ENCODE measurements around the gene GNAT3.

Gene GNAT3

DNA sequence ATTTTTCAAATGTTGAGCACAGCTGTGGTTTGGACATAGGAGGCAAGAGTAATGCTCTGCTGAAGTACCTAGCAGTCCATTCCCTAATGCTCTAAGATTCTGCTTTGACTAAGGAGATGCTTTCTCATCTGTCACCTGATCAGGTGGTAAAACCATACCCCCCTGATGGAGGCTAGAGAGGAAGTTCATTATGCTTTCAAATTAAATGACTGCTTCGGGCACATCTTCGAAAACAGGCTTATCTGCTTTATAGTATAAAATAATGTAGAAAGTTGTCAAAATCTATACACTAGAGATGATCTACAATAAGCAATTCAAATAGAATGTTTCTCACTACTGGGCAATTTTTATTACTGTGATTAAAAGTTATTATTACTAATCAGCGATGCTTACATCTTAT, at the start of gene GNAT3:
Gene GNAT3 (minus strand): TSS at position 101 of the 400 bp plus-strand sequence. CDS start 138 bp downstream, outside the sequence.
- DNase-seq: no peak

DNA sequence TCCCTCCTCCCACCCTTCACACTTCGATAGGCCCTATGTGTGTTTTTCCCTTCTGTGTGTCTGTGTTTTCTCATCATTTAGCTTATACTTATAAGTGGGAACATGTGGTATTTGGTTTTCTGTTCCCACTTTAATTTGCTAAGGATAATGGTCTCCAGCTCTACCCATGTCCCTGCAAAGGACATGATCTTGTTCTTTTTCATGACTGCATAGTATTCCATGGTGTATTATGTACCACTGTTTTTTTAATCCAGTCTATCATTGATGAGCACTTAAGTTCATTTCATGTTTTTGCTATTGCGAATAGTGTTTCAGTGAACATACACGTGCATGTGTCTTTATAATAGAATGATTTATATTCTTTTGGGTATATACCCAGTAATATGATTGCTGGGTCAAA, 46.3 kb upstream of the GNAT3 start:
- no peak for DNase-seq

DNA sequence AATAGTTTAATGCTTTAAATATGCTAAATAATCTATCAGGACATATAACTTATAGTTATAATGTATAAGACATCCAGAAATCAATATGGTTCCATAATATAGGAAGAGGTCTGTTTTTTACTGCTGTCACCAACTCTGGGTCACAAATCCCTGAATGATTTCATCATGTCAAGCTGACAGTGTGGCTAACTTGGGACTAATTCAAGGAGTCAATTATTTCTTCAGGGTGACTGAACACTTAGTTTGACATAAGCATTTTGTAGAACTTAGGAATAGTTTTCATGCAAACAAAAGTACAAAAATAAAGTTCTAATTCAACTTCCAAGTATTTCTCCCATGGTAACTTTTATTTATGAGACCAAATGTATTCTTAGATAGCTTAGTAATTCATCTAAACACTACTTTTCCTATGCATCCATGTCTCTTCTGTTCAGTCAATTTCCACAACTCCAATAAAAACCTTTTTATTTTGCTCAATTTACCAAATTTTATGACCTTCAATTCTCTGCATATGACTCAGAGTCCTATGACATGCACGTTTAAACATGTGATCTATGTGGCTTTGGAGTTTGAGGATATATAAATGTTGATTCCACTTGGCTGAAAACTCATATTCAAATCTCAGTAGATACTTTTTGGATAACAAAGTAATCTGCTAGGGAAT, 40.3 kb upstream of the GNAT3 start:
- no peak for DNase-seq

DNA sequence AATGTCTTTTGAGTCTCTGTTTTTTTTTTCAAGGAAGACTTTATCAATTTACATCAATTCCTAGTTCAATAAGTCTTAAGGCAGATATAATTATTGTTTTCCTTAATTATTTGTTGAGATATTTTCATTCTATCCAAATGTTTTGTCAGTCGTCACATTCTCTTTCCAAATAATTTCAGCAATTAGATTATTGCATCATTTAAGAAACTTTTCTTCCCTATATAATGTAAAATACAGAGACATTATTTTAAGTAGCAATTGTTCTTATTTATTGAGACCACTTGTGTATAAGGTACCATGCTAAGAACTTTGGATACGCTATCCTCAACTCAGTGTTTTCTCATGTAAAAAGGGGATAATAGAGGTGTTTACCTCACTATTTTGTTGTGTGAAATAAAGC, 38.1 kb upstream of the GNAT3 start:
- no peak for DNase-seq

DNA sequence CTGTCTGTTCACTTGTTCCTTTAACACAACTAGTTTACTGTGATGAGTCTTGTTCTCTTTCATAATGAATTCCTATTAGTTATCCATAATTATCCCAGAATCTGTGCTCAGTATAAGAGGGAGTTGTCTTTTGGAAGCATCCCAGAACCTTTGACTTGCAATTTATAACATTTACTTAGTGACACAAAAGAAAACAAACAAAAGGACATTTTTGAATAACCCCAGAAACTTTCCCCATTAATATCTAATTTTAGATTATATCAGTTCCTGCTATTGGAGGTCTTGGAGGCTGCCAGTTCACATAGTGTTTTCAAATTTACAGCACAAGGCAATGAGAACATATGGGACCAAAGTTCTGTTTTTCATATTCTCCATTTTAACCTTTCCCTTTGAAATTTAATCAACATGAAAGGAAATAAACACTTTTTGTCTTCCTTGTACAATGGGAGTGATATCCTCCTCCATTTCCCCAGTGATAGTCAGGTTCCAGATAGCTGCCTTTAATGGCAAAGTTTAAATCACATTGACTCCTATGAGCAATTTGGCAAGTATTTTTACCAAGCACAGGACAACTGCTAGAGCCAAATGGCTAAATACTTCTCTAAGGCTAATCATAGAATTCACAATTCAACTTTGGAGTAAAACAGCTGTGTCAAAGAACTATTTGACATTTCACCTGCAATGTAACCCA, 37.1 kb upstream of the GNAT3 start:
- no peak for DNase-seq

DNA sequence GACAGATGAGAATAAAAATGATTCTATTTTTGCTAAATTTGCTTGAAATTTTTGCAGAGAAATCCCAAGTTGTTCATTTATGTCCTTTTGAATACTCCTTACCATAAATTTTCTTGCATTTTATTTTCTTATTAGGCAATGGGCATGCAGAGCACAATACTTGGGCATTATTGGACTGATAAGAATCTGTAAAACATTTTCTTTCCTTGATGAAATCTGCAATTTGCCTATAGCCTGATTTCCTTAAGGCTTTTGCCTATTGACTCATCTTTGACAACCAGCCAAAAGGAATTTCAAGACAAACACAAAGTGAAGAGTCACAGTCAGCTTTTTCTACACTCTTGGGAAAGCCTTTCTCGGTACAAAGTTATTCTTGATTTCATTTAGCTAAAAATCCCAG, 30.5 kb upstream of the GNAT3 start:
- no peak for DNase-seq

DNA sequence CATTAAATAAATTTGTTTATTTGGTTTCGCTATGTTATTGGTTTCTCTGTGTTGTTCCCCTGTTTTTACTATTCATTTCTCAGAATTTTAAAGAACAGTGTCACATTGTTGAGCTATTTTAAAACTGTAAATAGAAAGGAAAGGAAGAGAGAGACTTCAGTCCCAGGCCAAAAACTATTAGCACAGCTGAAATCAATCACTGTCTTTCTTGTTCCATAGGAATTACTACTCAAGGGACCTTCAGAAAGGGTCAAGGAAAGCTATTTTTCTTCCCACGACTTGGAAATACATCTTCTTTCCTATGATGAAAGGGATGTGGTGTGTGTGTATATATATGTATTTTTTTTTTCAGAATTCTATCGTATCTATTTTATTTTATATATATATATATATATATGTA, 29.0 kb upstream of the GNAT3 start:
- DNase-seq: no peak

DNA sequence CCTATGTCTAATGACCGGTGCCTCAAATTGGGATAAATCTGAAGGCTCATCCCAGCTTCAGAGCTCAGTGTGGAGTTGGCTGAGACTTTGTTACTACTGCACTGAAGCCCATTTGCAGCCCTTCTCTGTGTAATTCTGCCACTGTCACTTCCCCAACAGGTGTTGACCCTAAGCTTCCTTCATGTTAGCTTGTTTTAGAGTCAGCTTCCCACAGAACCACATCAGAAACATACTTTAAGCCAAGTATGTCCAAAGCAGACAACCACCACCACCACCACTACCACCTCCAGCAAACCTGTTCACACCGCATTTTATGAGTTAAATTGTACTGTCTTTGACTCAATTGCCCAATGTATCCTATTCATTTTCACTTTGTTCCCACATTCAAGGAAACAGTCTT, 25.2 kb upstream of the GNAT3 start:
- no peak for DNase-seq

DNA sequence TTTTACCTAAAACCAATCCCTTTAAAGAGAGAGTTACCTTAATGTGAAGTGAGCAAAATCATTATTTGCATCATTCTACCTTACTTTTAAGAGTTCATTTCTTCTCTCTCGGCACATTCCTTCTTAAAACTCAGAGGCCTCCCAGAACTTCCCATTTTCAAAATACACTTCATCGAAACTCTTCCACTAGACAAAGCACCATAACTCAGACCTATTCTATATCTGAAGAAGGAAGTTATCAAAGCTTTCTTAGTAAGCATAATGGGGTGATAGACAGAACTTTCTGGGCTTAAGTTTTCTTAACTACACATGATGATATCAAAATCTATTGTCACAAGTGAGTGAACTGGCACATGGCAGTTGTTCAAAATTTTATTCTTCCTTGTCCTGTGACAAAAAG, 24.6 kb upstream of the GNAT3 start:
- DNase-seq: no peak

DNA sequence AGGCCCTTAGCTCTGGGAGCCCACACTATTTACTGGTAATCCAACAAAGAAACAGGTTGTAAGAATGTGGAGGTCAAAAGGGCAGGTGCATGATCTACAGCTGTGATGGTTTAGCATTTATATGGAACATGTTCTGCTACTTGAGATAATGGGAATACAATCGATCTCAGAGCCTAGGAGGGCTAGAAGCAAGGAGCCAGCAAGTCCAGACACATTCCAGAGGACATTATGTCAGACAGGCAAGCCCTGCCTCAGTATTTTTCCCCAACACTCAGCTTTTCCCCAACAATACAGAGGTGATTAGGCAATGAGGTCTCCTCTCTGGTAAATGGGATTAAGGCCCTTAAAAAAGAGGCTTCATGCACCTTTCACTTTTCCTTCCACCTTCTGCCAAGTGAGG, 21.4 kb upstream of the GNAT3 start:
- DNase-seq: no peak

DNA sequence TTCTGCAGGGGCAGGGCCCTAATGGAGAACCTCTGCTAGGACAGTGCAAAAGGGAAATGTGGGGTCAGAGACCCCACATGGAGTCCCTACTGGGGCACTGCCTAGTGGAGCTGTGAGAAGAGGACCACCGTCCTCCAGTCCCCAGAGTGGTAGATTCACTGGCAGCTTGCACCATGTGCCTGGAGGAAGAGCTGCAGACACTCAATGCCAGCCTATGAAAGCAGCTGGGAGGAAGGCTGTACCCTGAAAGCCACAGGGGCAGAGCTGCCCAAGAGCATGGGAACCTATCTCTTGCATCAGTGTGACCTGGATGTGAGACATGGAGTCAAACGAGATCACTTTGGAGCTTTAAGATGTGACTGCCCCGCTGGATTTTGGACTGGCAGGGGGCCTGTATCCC, 20.3 kb upstream of the GNAT3 start:
- DNase-seq: no peak

DNA sequence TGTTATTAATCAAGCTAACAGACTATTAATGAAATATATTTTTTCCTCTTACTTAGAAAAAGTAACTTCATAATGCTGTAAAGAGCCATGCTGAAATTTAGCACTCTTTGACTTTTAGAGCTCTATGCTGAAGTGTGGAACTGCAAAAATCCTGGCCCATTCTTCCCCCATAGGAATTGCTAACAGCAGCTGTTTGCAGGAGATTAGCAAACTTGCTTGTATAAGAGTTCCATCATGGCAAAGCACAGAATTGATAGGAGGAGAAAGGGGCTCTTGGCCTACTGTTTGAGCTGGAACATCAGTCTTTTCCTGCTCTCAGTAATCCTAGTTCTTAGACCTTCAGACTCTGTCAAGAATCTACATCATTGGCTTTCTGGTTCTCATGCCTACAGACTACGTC, 18.3 kb upstream of the GNAT3 start:
- no peak for DNase-seq

DNA sequence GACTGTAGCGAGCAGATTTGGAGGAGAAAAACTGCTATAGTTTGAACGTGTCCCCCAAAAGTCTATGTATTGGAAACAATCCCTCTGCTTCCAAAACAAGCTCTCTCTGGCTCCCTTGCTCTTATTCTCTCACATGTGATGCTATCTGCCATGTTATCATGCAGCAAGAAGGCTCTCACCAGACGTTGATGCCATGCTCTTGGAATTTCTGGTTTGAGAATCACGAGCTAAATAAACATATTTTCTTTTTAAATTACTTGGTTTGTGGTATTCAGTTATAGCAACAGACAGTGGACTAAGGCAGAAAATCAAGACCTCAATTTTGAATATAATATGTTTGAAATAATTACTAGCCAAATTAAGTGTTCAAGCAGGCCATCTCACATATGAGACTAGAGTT, 17.5 kb upstream of the GNAT3 start:
- DNase-seq: no peak

DNA sequence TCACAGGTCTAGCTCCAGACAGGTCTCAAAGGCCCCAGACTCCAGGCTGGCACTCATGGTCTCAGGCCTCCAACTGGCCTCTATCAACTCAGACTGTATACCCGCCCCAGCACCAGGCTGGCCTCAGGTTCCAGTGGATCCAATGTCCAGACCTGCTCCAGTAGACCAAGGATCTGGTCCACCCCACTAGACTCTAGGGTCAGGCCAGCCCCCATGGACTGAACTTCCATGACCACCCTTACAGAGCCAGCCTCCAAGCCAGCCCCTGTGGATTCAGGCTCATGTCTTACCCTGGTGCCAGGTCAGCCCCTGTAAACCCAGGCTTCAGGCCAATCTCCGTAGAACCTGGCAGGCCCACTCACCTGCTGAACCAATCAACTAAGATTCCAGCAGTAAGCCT, 16.8 kb upstream of the GNAT3 start:
- DNase-seq: no peak

DNA sequence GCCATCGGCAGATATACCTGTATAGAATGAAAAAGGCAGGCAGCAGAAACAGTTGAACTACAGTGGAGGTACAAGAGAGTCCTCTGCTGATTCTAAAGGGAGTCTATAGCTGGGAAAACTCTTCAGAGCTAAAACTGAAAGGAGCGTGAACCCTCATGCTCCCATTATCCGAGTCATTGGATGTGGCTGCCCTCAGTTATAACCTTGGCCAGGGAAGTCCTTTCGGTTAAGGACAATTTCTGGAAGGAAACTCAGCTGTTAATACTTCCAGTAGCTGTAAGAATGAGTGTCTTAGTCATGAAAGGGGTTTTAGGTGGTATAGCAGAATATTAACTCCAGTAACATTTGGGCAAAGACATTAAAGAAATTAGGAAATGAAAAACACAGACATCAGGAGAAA, 14.6 kb upstream of the GNAT3 start:
- no peak for DNase-seq

DNA sequence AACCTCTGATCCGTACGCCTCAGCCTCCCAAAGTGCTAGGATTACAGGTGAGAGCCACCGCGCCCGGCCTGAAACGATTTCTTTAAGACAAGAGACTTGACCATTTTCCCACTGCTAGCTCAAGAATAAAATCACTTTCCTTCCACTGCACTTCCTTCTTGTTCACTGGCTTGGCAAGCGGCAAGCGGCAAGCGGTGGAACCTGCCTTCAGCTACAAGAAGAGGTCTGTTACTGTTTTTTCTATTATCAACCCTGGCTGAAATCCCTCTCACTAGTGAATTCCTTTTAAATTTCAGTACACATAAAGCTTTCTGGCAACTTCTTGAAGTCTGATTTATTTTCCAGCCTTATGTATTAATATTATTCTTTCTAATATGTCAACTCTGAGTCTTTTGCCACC, 12.8 kb upstream of the GNAT3 start:
- no peak for DNase-seq

DNA sequence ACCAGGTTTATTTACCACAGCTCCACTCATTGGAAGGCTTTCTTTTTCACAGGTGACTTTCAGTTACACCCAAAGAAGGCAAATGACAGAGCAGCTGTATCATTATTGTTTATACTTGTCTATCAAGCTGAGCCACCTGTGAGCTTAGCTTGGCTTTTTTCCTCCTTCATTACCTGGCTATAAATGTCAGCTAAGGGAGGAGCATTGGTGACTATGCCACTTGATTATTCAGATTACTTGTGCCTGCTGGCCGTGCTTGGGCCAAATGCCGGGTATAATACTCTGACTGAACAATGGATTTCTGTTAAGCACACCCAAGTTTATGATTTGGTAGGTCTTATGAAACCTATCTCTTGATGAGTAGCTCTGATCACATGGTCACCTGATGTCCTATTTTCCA, 9.9 kb upstream of the GNAT3 start:
- DNase-seq: no peak

DNA sequence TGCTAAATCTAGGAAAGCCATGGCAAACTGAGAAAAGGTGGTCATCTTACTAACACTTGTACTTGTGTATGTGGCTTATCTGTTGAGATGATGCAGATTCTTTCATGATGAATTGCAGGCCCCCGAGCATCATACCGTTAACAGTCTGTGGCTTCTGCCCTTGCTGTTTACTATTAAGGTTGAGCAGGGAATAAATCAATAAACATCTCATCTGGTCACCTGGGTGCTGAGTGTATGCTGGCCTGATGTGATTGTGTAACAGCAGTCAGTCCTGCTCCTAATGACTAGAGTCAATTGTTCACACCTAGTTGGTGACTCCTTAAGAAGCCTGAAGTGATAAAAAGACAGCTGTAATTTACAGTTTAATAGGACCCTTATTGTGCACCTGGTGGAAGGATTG, 8.3 kb upstream of the GNAT3 start:
- DNase-seq: no peak

DNA sequence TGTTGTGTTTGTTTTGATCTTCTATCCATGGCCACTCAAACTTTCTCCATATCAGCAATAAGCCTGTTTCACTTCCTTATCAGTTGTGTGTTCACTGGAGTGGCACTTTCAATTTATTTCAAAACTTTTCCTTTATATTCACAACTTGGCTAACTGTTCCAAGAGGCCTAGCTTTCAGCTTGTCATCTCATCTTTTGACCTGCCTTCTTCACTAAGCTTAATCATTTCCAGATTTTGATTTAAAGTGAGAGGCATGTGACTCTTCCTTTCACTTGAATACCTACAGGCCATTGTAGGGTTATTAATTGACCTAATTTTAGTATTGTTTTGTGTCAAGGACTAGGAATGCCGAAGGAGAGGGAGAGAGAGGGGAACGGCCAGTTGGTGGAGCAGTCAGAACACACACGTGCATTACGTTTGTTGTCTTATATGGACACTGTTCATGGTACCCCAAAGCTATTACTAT, 5.5 kb upstream of the GNAT3 start:
- DNase-seq: no peak

DNA sequence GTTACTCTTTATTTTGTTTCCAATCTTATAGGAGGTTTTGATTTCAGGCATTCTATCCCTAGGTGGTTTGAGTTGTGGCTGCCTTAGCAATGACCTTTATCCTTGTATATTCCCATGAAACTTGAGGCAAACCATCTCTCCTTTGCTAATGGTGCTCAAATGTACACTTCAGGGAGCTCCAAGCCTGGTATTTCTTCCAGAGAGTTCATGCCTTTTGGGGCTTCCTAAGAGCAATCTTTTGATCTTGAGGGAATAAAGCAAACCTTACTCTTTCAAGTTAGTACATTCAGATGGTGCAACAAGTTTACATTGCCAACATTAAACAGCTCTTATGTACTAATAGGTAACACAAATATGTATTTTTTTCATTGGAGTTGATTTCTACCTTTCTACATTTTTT, 3.4 kb upstream of the GNAT3 start:
- DNase-seq: no peak

DNA sequence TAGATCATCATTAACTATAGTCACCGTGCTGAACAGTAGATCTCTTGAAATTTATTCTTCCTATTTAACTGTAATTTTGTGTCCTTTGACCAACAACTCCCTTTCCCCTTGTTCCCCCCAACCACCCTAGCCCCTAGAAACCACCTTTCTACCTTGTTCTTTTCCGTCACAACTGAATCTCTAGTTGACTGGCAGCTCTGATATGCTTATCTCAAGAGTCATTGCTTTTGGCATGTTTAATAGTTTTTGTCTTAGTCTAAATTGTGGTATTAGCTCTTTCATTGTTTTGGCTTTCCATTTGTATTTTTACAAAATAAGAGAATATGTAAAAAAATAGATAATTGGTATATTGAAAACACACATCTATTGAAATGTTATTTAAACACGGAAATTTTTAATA, 1.8 kb downstream of the GNAT3 start:
- DNase-seq: no peak

DNA sequence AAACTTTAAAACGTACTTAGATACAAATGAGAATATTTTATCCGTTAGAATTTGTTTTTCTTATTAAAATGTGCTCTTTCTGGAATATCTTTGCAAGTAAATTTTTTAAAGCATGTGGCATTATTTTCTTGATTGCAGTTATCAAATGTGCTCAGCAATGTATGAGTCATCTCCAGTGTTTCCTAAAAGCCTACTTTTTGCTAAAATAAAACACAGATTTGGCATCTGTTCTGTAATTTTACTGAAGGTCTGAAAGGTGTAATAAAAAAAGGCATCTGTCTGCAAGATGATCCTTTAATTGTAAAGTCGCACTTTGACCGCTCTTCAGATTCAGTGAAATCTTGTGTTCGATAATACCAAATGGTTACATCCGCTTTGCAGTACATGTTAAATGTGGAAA, 3.4 kb downstream of the GNAT3 start:
- DNase-seq: no peak

DNA sequence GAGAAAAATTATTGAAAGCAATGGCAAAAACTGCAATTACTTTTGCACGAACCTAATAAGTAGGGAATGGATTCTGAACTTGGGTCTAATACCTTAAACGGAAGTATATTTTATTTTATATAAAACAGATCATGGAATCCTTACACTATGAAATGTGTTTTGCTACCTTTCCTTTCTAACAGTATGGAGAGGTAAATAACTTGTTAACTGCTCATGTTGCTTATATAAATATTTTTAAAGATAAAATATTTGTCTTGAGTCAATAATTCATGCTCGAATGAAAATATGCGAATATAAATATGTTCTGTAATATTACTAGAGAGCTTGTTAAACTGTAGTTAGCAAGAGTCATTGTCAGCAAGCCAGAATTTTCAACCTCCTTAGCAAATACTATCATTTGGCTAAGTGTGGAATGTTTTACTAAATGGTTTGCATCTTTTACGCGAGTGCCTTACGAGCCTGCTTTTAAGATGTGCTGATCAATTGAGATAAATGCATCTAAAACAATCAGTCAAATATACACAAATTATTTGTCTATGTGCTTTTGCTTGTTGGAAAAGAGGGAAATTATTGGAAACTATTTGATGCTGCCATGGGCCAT, 5.9 kb downstream of the GNAT3 start:
- DNase-seq: no peak

DNA sequence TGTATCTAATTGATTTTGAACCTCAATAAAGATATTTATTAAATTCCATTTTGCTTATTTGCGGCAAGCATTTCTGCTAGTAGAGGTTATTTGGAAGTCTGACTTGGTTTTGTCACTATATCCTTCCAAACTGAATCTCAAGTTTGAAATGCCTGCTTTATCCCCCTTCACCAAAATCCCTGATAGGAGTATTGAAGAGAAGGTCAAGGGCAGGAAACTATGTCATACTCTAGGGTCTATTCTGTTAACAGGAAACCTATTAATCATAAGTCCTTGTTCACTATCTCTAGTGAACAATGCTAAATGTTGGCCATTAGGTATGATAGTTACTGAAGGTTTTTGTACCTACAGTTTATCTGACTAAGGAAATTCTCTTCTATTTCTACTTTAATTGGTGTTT, 11.5 kb downstream of the GNAT3 start:
- DNase-seq: no peak
